Hepatocyte (in vitro differentiated cells): ENCODE data around the gene ADAR. TPM values are rescaled to one million over a fixed set of nuclear protein-coding genes. Genes with fewer than 3 reads are reported as not detected.

Experiments used
- DNase-seq: peaks from one replicate; pipeline ENCODE4 v3.0.0-alpha.2; 2016; ENCODE audit warnings: low spot score
- H2AFZ ChIP-seq: fragments of 200-600 bp; sonication (generic); 2 replicates; pipeline ENCODE4 v1.6.0; 2016; ENCODE audit warnings: antibody characterized with exemption, mild to moderate bottlenecking
- H3K27ac ChIP-seq: fragments of 200-600 bp; sonication (generic); 2 replicates; pipeline ENCODE4 v1.5.1; 2016; ENCODE audit warnings: mild to moderate bottlenecking
- H3K27me3 ChIP-seq: fragments of 200-600 bp; sonication (generic); 2 replicates; pipeline ENCODE4 v1.6.1; 2016
- H3K36me3 ChIP-seq: fragments of 200-600 bp; sonication (generic); replicated peaks from 2 replicates; pipeline ENCODE4 v1.5.1; 2016; ENCODE audit warnings: low read depth; ENCODE audit not compliant: insufficient read depth
- H3K4me1 ChIP-seq: fragments of 200-600 bp; sonication (generic); 2 replicates; pipeline ENCODE4 v1.5.1; 2016; ENCODE audit warnings: mild to moderate bottlenecking, moderate library complexity; ENCODE audit not compliant: insufficient read depth
- H3K4me2 ChIP-seq: fragments of 200-600 bp; sonication (generic); 2 replicates; pipeline ENCODE4 v1.6.0; 2016
- H3K4me3 ChIP-seq: fragments of 200-600 bp; sonication (generic); 2 replicates; pipeline ENCODE4 v1.5.1; 2016; ENCODE audit warnings: mild to moderate bottlenecking
- H3K79me2 ChIP-seq: fragments of 200-600 bp; sonication (generic); 2 replicates; pipeline ENCODE4 v1.6.0; 2017; ENCODE audit warnings: mild to moderate bottlenecking
- H3K9me2 ChIP-seq: fragments of 200-600 bp; sonication (generic); replicated peaks from 2 replicates; pipeline ENCODE4 v1.6.0; 2017; ENCODE audit warnings: mild to moderate bottlenecking; ENCODE audit not compliant: insufficient read depth
- H3K9me3 ChIP-seq: fragments of 200-600 bp; sonication (generic); 2 replicates; pipeline ENCODE4 v1.5.1; 2016; ENCODE audit warnings: low read depth, mild to moderate bottlenecking
- H4K20me1 ChIP-seq: fragments of 200-600 bp; sonication (generic); 2 replicates; pipeline ENCODE4 v1.6.0; 2016; ENCODE audit warnings: mild to moderate bottlenecking; ENCODE audit not compliant: insufficient read depth, poor library complexity, severe bottlenecking
- EZH2 ChIP-seq: fragments of 200-600 bp; sonication (generic); IDR thresholded peaks from 2 replicates; pipeline ENCODE4 v1.6.1; 2016; ENCODE audit warnings: antibody characterized with exemption, mild to moderate bottlenecking, borderline replicate concordance
- EZH2phosphoT487 ChIP-seq: fragments of 200-600 bp; sonication (generic); IDR thresholded peaks from one replicate; pipeline ENCODE4 v1.6.1; 2018; ENCODE audit warnings: antibody characterized with exemption, mild to moderate bottlenecking, low read depth, moderate library complexity; ENCODE audit not compliant: unreplicated experiment, severe bottlenecking
- WGBS: methylation state at CpG from one replicate; pipeline ENCODE4 v1.1.6; 2016; ENCODE audit warnings: low lambda C conversion rate; ENCODE audit errors: missing lambda C conversion rate; 5-methylcytosine and 5-hydroxymethylcytosine counted together
- polyA plus RNA-seq: library from polyadenylated mRNA; unstranded; fragments of >200 nt; fragmentation: Nextera tagmentation; extraction: Ambion mirVana; gene quantifications from 2 replicates; pipeline ENCODE4 v1.2.1, GENCODE V29; 2016
- total RNA-seq: library from RNA; depleted of rRNA; stranded (reverse); fragments of >200 nt; gene quantifications from 2 replicates; pipeline ENCODE4 v1.2.3, GENCODE V29; 2014
- TF ChIP-seq, protein P1 (sequence below): fragments of 200-600 bp; sonication (generic); IDR thresholded peaks from 2 replicates; pipeline ENCODE4 v1.5.1; 2016; ENCODE audit warnings: antibody characterized with exemption, mild to moderate bottlenecking; ENCODE audit not compliant: poor library complexity

ADAR gene
- total and polyA plus RNA-seq, 2 experiments from 2014 or later = 57.4 to 104 TPM

DNA sequence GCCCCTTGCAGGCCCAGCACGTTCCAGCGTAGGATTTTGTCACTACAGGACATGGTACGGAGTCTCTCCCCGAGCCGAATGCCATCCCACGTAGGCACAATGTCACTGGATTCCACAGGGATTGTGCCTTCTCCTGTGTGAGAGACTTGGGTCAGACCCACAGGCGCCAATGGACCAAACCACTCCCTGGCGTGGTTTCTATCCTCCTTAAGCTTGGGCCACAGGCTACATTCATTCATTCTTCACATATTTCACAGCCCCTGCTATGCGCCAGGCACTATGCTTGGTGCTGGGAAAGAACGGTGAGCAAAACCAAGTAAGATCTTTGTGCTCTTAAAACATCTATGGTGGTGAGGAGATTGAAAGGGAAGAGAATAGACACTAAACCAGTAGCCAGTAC is 21.8 kb downstream of the ADAR start:
- no peaks in the 10 kb centered on the region for H3K79me2 ChIP-seq
- H3K9me3 ChIP-seq = no peaks in the 10 kb centered on the region
- TF ChIP-seq EZH2 = no peak
- TF ChIP-seq, protein P1, sequence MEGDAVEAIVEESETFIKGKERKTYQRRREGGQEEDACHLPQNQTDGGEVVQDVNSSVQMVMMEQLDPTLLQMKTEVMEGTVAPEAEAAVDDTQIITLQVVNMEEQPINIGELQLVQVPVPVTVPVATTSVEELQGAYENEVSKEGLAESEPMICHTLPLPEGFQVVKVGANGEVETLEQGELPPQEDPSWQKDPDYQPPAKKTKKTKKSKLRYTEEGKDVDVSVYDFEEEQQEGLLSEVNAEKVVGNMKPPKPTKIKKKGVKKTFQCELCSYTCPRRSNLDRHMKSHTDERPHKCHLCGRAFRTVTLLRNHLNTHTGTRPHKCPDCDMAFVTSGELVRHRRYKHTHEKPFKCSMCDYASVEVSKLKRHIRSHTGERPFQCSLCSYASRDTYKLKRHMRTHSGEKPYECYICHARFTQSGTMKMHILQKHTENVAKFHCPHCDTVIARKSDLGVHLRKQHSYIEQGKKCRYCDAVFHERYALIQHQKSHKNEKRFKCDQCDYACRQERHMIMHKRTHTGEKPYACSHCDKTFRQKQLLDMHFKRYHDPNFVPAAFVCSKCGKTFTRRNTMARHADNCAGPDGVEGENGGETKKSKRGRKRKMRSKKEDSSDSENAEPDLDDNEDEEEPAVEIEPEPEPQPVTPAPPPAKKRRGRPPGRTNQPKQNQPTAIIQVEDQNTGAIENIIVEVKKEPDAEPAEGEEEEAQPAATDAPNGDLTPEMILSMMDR = no peak
- no peak for TF ChIP-seq EZH2phosphoT487
- H2AFZ ChIP-seq = no peak overlapping the region
- H3K36me3 ChIP-seq = no peaks in the 10 kb centered on the region
- 93% methylated on average over 10 of the region's 10 CpGs for WGBS
- H4K20me1 ChIP-seq = no peaks in the 10 kb centered on the region
- H3K27me3 ChIP-seq = no peaks in the 10 kb centered on the region
- no peaks in the 10 kb centered on the region for H3K4me1 ChIP-seq
- no peak for DNase-seq
- H3K4me2 ChIP-seq = no peak overlapping the region
- H3K9me2 ChIP-seq = no peaks in the 10 kb centered on the region
- no peak overlapping the region for H3K4me3 ChIP-seq
- no peak overlapping the region for H3K27ac ChIP-seq

DNA sequence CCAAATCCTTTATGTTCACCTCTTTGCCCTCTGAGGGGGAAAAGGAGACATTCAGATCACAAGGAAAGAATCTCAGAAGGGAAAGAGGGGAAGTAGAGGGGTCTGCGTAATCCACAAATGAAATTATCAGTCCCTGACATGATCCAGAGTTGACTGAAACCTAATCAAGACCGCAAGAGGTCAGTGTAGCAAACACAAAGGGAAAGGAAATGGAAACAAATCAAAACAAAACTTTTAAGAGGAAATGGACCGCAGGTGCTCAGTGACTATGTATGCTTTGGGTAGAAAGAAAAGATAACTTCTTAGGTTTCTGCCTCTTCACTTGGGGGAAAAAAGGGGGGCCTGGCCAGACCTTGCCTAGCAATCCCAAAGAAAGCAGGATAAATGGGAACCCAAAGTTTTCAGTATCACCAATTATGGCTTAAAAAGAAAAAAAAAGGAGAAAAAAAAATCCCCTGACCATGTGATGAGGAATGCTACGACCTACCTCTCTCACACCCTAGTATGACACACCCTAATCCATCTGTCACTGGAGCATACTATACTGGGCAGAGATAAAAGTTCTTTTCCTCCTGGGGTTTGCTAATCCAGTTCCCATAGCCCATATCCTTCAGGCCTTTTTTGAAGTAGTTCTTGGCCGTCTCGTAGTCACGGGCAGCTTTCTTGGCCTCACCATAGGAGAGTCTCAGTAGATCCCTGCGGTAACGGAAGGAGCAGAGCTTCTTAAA is 23.6 kb downstream of the ADAR start:
- H3K4me2 ChIP-seq = no peak overlapping the region
- no peak for DNase-seq
- H4K20me1 ChIP-seq = no peaks in the 10 kb centered on the region
- no peak overlapping the region for H3K4me3 ChIP-seq
- H3K9me3 ChIP-seq = no peaks in the 10 kb centered on the region
- H3K36me3 ChIP-seq = no peaks in the 10 kb centered on the region
- H3K27me3 ChIP-seq = no peaks in the 10 kb centered on the region
- H3K27ac ChIP-seq = no peak overlapping the region
- 94% methylated on average over 9 of the region's 9 CpGs for WGBS
- H3K79me2 ChIP-seq = no peaks in the 10 kb centered on the region
- no peaks in the 10 kb centered on the region for H3K9me2 ChIP-seq
- TF ChIP-seq EZH2 (no peak), EZH2phosphoT487 (no peak)
- TF ChIP-seq, protein P1 = no peak
- H3K4me1 ChIP-seq = no peaks in the 10 kb centered on the region
- no peak overlapping the region for H2AFZ ChIP-seq

DNA sequence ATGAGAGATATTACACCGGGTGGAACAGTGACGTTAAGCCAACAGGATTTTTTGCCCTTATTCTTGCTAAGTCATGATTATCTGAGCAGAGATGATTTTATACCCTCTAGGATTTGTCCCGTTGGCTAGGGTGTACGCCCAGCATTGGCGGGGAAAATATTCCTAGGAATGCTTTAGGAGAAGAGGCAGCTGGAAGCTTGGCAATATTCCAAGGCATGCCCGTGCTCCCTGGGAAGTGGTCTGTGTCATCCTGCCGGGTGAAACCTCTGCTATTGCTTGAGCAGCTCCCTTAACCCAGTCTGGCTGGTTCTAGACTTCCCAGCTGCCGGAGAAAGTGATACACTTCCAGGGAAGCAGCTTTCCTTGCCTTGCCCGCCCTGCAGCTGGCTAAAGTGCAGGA is 24.2 kb downstream of the ADAR start:
- Histone ChIP-seq H2AFZ (no peak overlapping the region), H3K4me1 (no peaks in the 10 kb centered on the region), H3K27ac (no peak overlapping the region), H3K27me3 (no peaks in the 10 kb centered on the region), H4K20me1 (no peaks in the 10 kb centered on the region), H3K79me2 (no peaks in the 10 kb centered on the region), H3K9me2 (no peaks in the 10 kb centered on the region), H3K36me3 (no peaks in the 10 kb centered on the region), H3K4me3 (no peak overlapping the region), H3K9me3 (no peaks in the 10 kb centered on the region), H3K4me2 (no peak overlapping the region)
- TF ChIP-seq EZH2 (no peak), EZH2phosphoT487 (no peak)
- TF ChIP-seq, protein P1 = no peak
- 65% methylated on average over 9 of the region's 9 CpGs for WGBS
- DNase-seq = peak; percentile 33
